HG03571 (cell line): Measurements from ENCODE around the gene CYP21A2.
"Not testable (repeated sequence)": the region's sequence is repeated elsewhere in the genome, so short reads cannot be mapped to it uniquely, and the experiment has no call there.

Experiments
- ATAC-seq: cut with Tn5 transposase; IDR thresholded peaks from one replicate; pipeline ENCODE4 v1.9.1; 2021; ENCODE audit not compliant: unreplicated experiment

Gene CYP21A2

GRCh38 chr6:32037598-32038524, at the start of gene CYP21A2:
CYP21A2 (plus strand) TSS chr6:32038415; CDS start chr6:32038423, 8 bp downstream.
- not testable (repeated sequence) for ATAC-seq

GRCh38 chr6:31989363-31989762, 48.9 kb upstream of the CYP21A2 start:
- not testable (repeated sequence) for ATAC-seq

- ATAC-seq = not testable (repeated sequence)
Observed at GRCh38 chr6:31994421-31994820, 43.8 kb upstream of the CYP21A2 start.

- not testable (repeated sequence) for ATAC-seq
Observed at GRCh38 chr6:31996385-31996784, 41.8 kb upstream of the CYP21A2 start.

GRCh38 chr6:32002546-32003268, 35.5 kb upstream of the CYP21A2 start:
- ATAC-seq = not testable (repeated sequence)

GRCh38 chr6:32003301-32003700, 34.9 kb upstream of the CYP21A2 start:
- not testable (repeated sequence) for ATAC-seq

GRCh38 chr6:32004393-32004792, 33.8 kb upstream of the CYP21A2 start:
- ATAC-seq = not testable (repeated sequence)

- not testable (repeated sequence) for ATAC-seq
Observed at GRCh38 chr6:32004864-32005537, 33.2 kb upstream of the CYP21A2 start.

- not testable (repeated sequence) for ATAC-seq
Observed at GRCh38 chr6:32005538-32005880, 32.7 kb upstream of the CYP21A2 start.

- not testable (repeated sequence) for ATAC-seq
Observed at GRCh38 chr6:32005991-32006529, 32.2 kb upstream of the CYP21A2 start.

- ATAC-seq = not testable (repeated sequence)
Observed at GRCh38 chr6:32007086-32007485, 31.1 kb upstream of the CYP21A2 start.

GRCh38 chr6:32008037-32008436, 30.2 kb upstream of the CYP21A2 start:
- not testable (repeated sequence) for ATAC-seq

- ATAC-seq = not testable (repeated sequence)
Observed at GRCh38 chr6:32008616-32009015, 29.6 kb upstream of the CYP21A2 start.

GRCh38 chr6:32009537-32009936, 28.7 kb upstream of the CYP21A2 start:
- not testable (repeated sequence) for ATAC-seq

- ATAC-seq = not testable (repeated sequence)
Observed at GRCh38 chr6:32010856-32011530, 27.2 kb upstream of the CYP21A2 start.

GRCh38 chr6:32012941-32013617, 25.1 kb upstream of the CYP21A2 start:
- ATAC-seq = not testable (repeated sequence)

GRCh38 chr6:32013738-32014137, 24.5 kb upstream of the CYP21A2 start:
- ATAC-seq = not testable (repeated sequence)

GRCh38 chr6:32014547-32014946, 23.7 kb upstream of the CYP21A2 start, which contains the start of gene C4B:
C4B (plus strand) TSS chr6:32014795; CDS start chr6:32014846, 51 bp downstream.
- ATAC-seq = not testable (repeated sequence)

- ATAC-seq = not testable (repeated sequence)
Observed at GRCh38 chr6:32022100-32022499, 16.1 kb upstream of the CYP21A2 start.

GRCh38 chr6:32028631-32029030, 9.6 kb upstream of the CYP21A2 start:
- not testable (repeated sequence) for ATAC-seq
